ENCODE data around the gene OTOP3.

DNA sequence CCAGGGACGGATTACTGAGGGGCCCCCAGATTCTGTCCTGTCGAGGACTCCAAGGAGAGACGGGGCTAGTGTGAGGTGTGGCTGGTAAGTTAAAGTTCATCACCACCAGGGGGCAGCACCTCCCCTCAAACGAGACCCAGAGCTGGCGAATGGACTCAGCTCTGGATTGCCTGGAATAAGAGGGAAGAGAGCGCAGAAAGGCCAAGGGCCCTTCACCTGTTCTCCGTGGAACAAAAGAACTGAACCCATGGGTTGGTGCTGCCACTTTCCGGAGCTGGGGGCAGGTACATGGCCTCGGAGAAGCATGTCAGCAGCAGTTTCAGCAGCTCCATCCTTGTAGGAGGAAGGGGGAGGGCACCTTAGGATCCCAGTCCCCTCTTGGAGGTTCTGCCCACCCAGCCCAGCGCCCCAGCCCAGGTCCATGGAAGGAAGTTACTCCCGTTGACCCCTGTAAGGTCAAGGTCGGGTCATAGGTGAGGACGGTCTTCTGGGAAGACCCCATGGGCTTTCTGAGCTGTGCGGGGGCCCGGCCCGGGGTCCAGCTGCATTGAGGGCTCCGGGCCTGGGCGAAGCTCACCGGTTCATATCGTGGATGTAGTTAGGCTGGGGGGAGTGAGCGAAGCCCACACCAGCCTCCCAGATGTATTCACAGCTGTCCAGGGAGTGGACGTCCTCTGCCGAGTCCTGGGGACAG, 26.1 kb downstream of the OTOP3 start:
- TF ChIP-seq POLR2A (IDR thresholded peaks at IDR 0.05): no peak
- TF ChIP-seq, protein P1, sequence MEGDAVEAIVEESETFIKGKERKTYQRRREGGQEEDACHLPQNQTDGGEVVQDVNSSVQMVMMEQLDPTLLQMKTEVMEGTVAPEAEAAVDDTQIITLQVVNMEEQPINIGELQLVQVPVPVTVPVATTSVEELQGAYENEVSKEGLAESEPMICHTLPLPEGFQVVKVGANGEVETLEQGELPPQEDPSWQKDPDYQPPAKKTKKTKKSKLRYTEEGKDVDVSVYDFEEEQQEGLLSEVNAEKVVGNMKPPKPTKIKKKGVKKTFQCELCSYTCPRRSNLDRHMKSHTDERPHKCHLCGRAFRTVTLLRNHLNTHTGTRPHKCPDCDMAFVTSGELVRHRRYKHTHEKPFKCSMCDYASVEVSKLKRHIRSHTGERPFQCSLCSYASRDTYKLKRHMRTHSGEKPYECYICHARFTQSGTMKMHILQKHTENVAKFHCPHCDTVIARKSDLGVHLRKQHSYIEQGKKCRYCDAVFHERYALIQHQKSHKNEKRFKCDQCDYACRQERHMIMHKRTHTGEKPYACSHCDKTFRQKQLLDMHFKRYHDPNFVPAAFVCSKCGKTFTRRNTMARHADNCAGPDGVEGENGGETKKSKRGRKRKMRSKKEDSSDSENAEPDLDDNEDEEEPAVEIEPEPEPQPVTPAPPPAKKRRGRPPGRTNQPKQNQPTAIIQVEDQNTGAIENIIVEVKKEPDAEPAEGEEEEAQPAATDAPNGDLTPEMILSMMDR (IDR thresholded peaks at IDR 0.05 in 8 of 11, conservative IDR thresholded peaks at IDR 0.05 in 3 of 11): peak; percentile 49 to 89 (median 79)
